Measurements from ENCODE around the gene AKAP6. TPM values are rescaled to one million over a fixed set of nuclear protein-coding genes. Genes with fewer than 3 reads are reported as not detected.
A peak's percentile ranks its signal among the peaks of the same experiment; 100 is the strongest.

AKAP6 gene
- total RNA-seq, 1 donor from 2014 or later: 2.8 TPM

DNA sequence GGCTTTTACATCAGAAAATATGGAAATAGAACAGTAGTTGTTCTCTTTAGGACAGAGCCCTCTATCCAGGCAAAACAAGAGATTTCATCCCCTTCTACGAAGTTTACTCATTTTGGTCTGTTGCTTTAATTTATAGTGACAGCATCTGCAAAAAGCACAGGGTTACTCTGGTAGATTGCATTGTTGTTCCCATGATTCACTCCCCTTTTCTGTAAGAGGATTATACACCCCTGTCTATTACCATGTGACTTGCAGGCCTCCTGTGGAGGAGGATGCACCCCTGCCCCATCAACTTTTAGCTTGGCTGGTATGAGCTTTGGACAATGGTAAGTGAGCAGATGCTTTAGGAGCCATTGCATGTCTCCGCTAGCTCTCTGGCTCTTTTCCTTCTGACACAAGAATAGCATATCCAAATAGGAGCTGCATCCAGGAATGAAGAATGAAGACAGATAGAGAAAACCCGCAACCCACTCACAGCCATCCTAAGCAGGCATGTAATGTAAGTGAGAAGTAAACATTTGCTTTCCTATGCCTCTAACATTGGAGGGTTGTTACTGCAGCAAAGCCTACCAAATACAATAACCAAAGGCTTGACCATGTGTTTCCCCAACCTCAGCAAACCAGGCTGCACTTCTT, 304.2 kb downstream of the AKAP6 start:
- Mint-ChIP-seq H3K9me3 (ENCODE audit: unreplicated experiment) (no peaks in the 10 kb centered on the region), H3K36me3 (ENCODE audit: low read depth, unreplicated experiment) (no peaks in the 10 kb centered on the region), H3K27me3 (ENCODE audit: low read depth, unreplicated experiment) (no peaks in the 10 kb centered on the region), H3K4me1 (ENCODE audit: low read depth, unreplicated experiment) (peaks cover 13% of the 10 kb centered on the region), H3K4me3 (ENCODE audit: unreplicated experiment) (no peak overlapping the region), H3K27ac (ENCODE audit: unreplicated experiment) (no peak overlapping the region)
- Histone ChIP-seq H3K36me3 (ENCODE audit: insufficient read depth, low read length) (no peaks in the 10 kb centered on the region), H2AFZ (ENCODE audit: low read depth, low read length) (no peak overlapping the region), H3K4me3 (ENCODE audit: insufficient read depth, low read depth, low read length) (no peak overlapping the region), H3K9me3 (ENCODE audit: insufficient read depth, low read depth, low read length) (no peaks in the 10 kb centered on the region), H3K9ac (ENCODE audit: low read length) (no peak overlapping the region), H4K20me1 (ENCODE audit: insufficient read depth, low read length) (no peaks in the 10 kb centered on the region), H3K4me2 (ENCODE audit: low read length) (no peak overlapping the region), H3K27ac (ENCODE audit: low read depth, low read length) (no peak overlapping the region), H3K4me1 (ENCODE audit: insufficient read depth, low read length) (peaks cover 5% of the 10 kb centered on the region), H3K79me2 (ENCODE audit: insufficient read depth, low read length) (no peaks in the 10 kb centered on the region), H3K27me3 (ENCODE audit: insufficient read depth, low read length) (no peaks in the 10 kb centered on the region)
- FAIRE-seq (peak; percentile 13), DNase-seq (ENCODE audit: low read depth) (no peak)
- no peak for TF ChIP-seq EZH2 (IDR thresholded peaks at IDR 0.05; ENCODE audit: insufficient read depth, low read length)

DNA sequence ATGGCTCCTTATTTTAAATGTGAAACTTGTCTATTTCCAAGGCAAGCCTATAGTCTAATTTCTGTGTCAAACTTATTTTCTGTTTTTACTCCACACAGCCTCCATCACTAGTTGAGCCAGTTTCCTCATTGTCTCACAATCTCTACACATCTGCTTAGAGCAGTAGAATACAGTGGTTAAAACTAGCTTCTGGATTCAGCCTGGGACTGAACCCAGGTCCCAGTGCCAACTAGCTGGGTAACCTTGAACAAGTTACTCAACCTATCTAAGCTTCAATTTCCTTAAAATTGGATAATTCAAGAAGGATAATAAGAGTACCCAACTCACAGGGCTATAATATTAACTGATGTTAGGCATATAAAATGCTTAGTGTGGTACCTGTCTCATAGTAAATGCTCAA, 304.8 kb downstream of the AKAP6 start:
- DNase-seq (ENCODE audit: low read depth) (no peak), FAIRE-seq (no peak)
- no peak overlapping the region for H3K27ac ChIP-seq (ENCODE audit: low read depth, low read length)
- H2AFZ ChIP-seq (ENCODE audit: low read depth, low read length): no peak overlapping the region
- no peaks in the 10 kb centered on the region for H3K27me3 ChIP-seq (ENCODE audit: insufficient read depth, low read length)
- H3K27ac Mint-ChIP-seq (ENCODE audit: unreplicated experiment): no peak overlapping the region
- no peak overlapping the region for H3K4me3 Mint-ChIP-seq (ENCODE audit: unreplicated experiment)
- peaks cover 13% of the 10 kb centered on the region for H3K4me1 Mint-ChIP-seq (ENCODE audit: low read depth, unreplicated experiment)
- peaks cover 5% of the 10 kb centered on the region for H3K4me1 ChIP-seq (ENCODE audit: insufficient read depth, low read length)
- H3K9ac ChIP-seq (ENCODE audit: low read length): no peak overlapping the region
- H3K9me3 Mint-ChIP-seq (ENCODE audit: unreplicated experiment): no peaks in the 10 kb centered on the region
- no peaks in the 10 kb centered on the region for H4K20me1 ChIP-seq (ENCODE audit: insufficient read depth, low read length)
- no peaks in the 10 kb centered on the region for H3K79me2 ChIP-seq (ENCODE audit: insufficient read depth, low read length)
- no peaks in the 10 kb centered on the region for H3K36me3 ChIP-seq (ENCODE audit: insufficient read depth, low read length)
- no peaks in the 10 kb centered on the region for H3K36me3 Mint-ChIP-seq (ENCODE audit: low read depth, unreplicated experiment)
- H3K9me3 ChIP-seq (ENCODE audit: insufficient read depth, low read depth, low read length): no peaks in the 10 kb centered on the region
- H3K4me3 ChIP-seq (ENCODE audit: insufficient read depth, low read depth, low read length): no peak overlapping the region
- H3K27me3 Mint-ChIP-seq (ENCODE audit: low read depth, unreplicated experiment): no peaks in the 10 kb centered on the region
- no peak overlapping the region for H3K4me2 ChIP-seq (ENCODE audit: low read length)
- TF ChIP-seq EZH2 (IDR thresholded peaks at IDR 0.05; ENCODE audit: insufficient read depth, low read length): no peak
- TF ChIP-seq, protein P1, sequence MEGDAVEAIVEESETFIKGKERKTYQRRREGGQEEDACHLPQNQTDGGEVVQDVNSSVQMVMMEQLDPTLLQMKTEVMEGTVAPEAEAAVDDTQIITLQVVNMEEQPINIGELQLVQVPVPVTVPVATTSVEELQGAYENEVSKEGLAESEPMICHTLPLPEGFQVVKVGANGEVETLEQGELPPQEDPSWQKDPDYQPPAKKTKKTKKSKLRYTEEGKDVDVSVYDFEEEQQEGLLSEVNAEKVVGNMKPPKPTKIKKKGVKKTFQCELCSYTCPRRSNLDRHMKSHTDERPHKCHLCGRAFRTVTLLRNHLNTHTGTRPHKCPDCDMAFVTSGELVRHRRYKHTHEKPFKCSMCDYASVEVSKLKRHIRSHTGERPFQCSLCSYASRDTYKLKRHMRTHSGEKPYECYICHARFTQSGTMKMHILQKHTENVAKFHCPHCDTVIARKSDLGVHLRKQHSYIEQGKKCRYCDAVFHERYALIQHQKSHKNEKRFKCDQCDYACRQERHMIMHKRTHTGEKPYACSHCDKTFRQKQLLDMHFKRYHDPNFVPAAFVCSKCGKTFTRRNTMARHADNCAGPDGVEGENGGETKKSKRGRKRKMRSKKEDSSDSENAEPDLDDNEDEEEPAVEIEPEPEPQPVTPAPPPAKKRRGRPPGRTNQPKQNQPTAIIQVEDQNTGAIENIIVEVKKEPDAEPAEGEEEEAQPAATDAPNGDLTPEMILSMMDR (IDR thresholded peaks at IDR 0.05; ENCODE audit: insufficient read depth, low read depth, low read length): no peak

DNA sequence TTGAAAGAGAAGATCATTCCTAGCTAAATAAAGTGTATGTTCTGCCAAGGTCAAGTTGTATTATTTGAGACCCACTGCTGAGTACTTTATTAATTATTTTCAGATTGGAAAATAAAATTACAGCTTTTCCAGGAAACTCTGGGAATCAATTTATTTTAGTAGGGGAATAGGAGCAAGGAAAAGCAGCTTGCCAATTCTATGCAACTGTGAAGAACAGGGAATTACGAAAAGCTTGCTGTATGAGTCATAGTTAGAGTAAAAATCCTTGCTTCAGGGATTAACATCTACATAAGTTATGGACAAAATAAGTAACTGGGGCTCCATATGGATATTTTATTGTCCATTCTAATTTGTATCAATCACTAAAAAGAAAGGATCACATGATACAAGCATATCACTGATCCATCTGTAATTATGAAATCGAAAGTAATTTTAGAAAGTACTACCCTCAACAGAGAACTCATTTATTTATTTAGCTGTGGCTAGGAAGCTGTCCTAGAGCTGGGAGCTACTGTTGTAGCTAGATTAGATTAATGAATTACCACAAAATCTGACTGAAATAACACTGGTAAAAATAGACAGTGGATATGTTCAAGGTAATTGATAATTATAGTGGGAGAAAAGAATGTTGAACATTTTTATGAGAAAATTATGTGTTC, 306.1 kb downstream of the AKAP6 start:
- no peaks in the 10 kb centered on the region for H3K9me3 Mint-ChIP-seq (ENCODE audit: unreplicated experiment)
- H3K27me3 Mint-ChIP-seq (ENCODE audit: low read depth, unreplicated experiment): peaks cover 2% of the 10 kb centered on the region
- no peak overlapping the region for H3K9ac ChIP-seq (ENCODE audit: low read length)
- peaks cover 5% of the 10 kb centered on the region for H3K4me1 ChIP-seq (ENCODE audit: insufficient read depth, low read length)
- DNase-seq (ENCODE audit: low read depth) (peak; percentile 73), FAIRE-seq (peak; percentile 5)
- no peaks in the 10 kb centered on the region for H3K9me3 ChIP-seq (ENCODE audit: insufficient read depth, low read depth, low read length)
- no peak overlapping the region for H3K4me3 ChIP-seq (ENCODE audit: insufficient read depth, low read depth, low read length)
- no peaks in the 10 kb centered on the region for H3K27me3 ChIP-seq (ENCODE audit: insufficient read depth, low read length)
- H3K4me2 ChIP-seq (ENCODE audit: low read length): peak overlapping the region; percentile 51
- no peaks in the 10 kb centered on the region for H3K36me3 Mint-ChIP-seq (ENCODE audit: low read depth, unreplicated experiment)
- peaks cover 13% of the 10 kb centered on the region for H3K4me1 Mint-ChIP-seq (ENCODE audit: low read depth, unreplicated experiment)
- no peak overlapping the region for H2AFZ ChIP-seq (ENCODE audit: low read depth, low read length)
- no peaks in the 10 kb centered on the region for H4K20me1 ChIP-seq (ENCODE audit: insufficient read depth, low read length)
- no peak overlapping the region for H3K27ac ChIP-seq (ENCODE audit: low read depth, low read length)
- H3K27ac Mint-ChIP-seq (ENCODE audit: unreplicated experiment): peak overlapping the region; percentile 63
- H3K36me3 ChIP-seq (ENCODE audit: insufficient read depth, low read length): no peaks in the 10 kb centered on the region
- H3K79me2 ChIP-seq (ENCODE audit: insufficient read depth, low read length): no peaks in the 10 kb centered on the region
- no peak for TF ChIP-seq EZH2 (IDR thresholded peaks at IDR 0.05; ENCODE audit: insufficient read depth, low read length)
- TF ChIP-seq, protein P1 (IDR thresholded peaks at IDR 0.05; ENCODE audit: insufficient read depth, low read depth, low read length): no peak
- H3K4me3 Mint-ChIP-seq (ENCODE audit: unreplicated experiment): no peak overlapping the region
